ENCODE measurements around the gene SNX13.
"Not testable (repeated sequence)": the region's sequence is repeated elsewhere in the genome, so short reads cannot be mapped to it uniquely, and the experiment has no call there.

The SNX13 gene

GRCh38 chr7:17849504-17849903, 90.8 kb downstream of the SNX13 start:
- DNase-seq (ENCODE audit: low spot score): no peak

GRCh38 chr7:17848516-17848915, 91.8 kb downstream of the SNX13 start:
- DNase-seq (ENCODE audit: low spot score): no peak

GRCh38 chr7:17846935-17847334, 93.4 kb downstream of the SNX13 start:
- DNase-seq (ENCODE audit: low spot score): no peak

- DNase-seq (ENCODE audit: low spot score): peak; percentile 47
Observed at GRCh38 chr7:17845197-17845547, 95.1 kb downstream of the SNX13 start.

GRCh38 chr7:17844514-17845196, 95.6 kb downstream of the SNX13 start:
- no peak for DNase-seq (ENCODE audit: low spot score)

GRCh38 chr7:17844022-17844421, 96.3 kb downstream of the SNX13 start:
- no peak for DNase-seq (ENCODE audit: low spot score)

- no peak for DNase-seq (ENCODE audit: low spot score)
Observed at GRCh38 chr7:17843041-17843440, 97.3 kb downstream of the SNX13 start.

GRCh38 chr7:17832820-17833355, 107.4 kb downstream of the SNX13 start:
- no peak for DNase-seq (ENCODE audit: low spot score)

GRCh38 chr7:17832242-17832641, 108.1 kb downstream of the SNX13 start:
- DNase-seq (ENCODE audit: low spot score): no peak

GRCh38 chr7:17830206-17830605, 110.1 kb downstream of the SNX13 start:
- no peak for DNase-seq (ENCODE audit: low spot score)

GRCh38 chr7:17829001-17829400, 111.3 kb downstream of the SNX13 start:
- DNase-seq (ENCODE audit: low spot score): no peak

- no peak for DNase-seq (ENCODE audit: low spot score)
Observed at GRCh38 chr7:17822547-17823173, 117.6 kb downstream of the SNX13 start.

- no peak for DNase-seq (ENCODE audit: low spot score)
Observed at GRCh38 chr7:17816903-17817302, 123.4 kb downstream of the SNX13 start.

GRCh38 chr7:17815318-17815717, 125.0 kb downstream of the SNX13 start:
- DNase-seq (ENCODE audit: low spot score): no peak

- no peak for DNase-seq (ENCODE audit: low spot score)
Observed at GRCh38 chr7:17814058-17814457, 126.2 kb downstream of the SNX13 start.

- DNase-seq (ENCODE audit: low spot score): not testable (repeated sequence)
Observed at GRCh38 chr7:17809215-17809614, 131.1 kb downstream of the SNX13 start.

- no peak for DNase-seq (ENCODE audit: low spot score)
Observed at GRCh38 chr7:17807242-17807641, 133.1 kb downstream of the SNX13 start.

- no peak for DNase-seq (ENCODE audit: low spot score)
Observed at GRCh38 chr7:17806631-17807030, 133.7 kb downstream of the SNX13 start.

- no peak for DNase-seq (ENCODE audit: low spot score)
Observed at GRCh38 chr7:17802056-17802455, 138.2 kb downstream of the SNX13 start.

GRCh38 chr7:17792075-17792936, 148.0 kb downstream of the SNX13 start:
- DNase-seq (ENCODE audit: low spot score): no peak

- DNase-seq (ENCODE audit: low spot score): no peak
Observed at GRCh38 chr7:17787257-17787656, 153.0 kb downstream of the SNX13 start.

GRCh38 chr7:17786314-17786852, 153.9 kb downstream of the SNX13 start:
- no peak for DNase-seq (ENCODE audit: low spot score)

GRCh38 chr7:17782216-17782549, 158.1 kb downstream of the SNX13 start:
- no peak for DNase-seq (ENCODE audit: low spot score)
